Right atrium auricular region (tissue), 2 donors: ENCODE results near the gene MDFI. TPM values are rescaled to one million over a fixed set of nuclear protein-coding genes. Genes with fewer than 3 reads are reported as not detected.

Experiments
- DNase-seq: peaks from one replicate; pipeline ENCODE4 v3.0.0-alpha.2; 2019; ENCODE audit warnings: low spot score
- H3K27ac ChIP-seq, 2 donors: fragments of 200-600 bp; sonication (generic); 1 replicate in 1 of 2; 2 replicates in 1 of 2; pipeline ENCODE4 v1.5.1; 2016 to 2019
- H3K27me3 ChIP-seq, 2 donors: fragments of 200-600 bp; sonication (generic); one replicate each; pipeline versions ENCODE4 v1.5.1 to v1.6.0; 2017 to 2019
- H3K36me3 ChIP-seq: fragments of 200-600 bp; sonication (generic); one replicate; pipeline ENCODE4 v1.5.1; 2016
- H3K4me1 ChIP-seq, 2 donors: fragments of 200-600 bp; sonication (generic); one replicate each; pipeline versions ENCODE4 v1.5.1 to v1.6.0; 2017 to 2019
- H3K4me3 ChIP-seq, 2 donors: fragments of 200-600 bp; sonication (generic); 1 replicate in 1 of 2; 2 replicates in 1 of 2; pipeline ENCODE4 v1.5.1; 2017 to 2019; ENCODE audit warnings: mild to moderate bottlenecking in 1 of 2, moderate library complexity in 1 of 2
- H3K9me3 ChIP-seq, 2 donors: fragments of 200-600 bp; sonication (generic); one replicate each; pipeline ENCODE4 v1.5.1; 2019
- total RNA-seq, 2 donors: library from RNA; depleted of rRNA; stranded (reverse); fragments of >200 nt; gene quantifications; one replicate each; pipeline ENCODE4 v1.1.0, GENCODE V29; 2016
- TF ChIP-seq, protein P1 (sequence below), 2 donors: fragments of 200-600 bp; sonication (generic); IDR thresholded peaks; one replicate each; pipeline ENCODE4 v1.5.1; 2019; ENCODE audit warnings: antibody characterized with exemption in 2 of 2

MDFI gene
- total RNA-seq, 2 donors from 2014 or later, result 1.5 to 12.3 TPM

- TF ChIP-seq, protein P1, sequence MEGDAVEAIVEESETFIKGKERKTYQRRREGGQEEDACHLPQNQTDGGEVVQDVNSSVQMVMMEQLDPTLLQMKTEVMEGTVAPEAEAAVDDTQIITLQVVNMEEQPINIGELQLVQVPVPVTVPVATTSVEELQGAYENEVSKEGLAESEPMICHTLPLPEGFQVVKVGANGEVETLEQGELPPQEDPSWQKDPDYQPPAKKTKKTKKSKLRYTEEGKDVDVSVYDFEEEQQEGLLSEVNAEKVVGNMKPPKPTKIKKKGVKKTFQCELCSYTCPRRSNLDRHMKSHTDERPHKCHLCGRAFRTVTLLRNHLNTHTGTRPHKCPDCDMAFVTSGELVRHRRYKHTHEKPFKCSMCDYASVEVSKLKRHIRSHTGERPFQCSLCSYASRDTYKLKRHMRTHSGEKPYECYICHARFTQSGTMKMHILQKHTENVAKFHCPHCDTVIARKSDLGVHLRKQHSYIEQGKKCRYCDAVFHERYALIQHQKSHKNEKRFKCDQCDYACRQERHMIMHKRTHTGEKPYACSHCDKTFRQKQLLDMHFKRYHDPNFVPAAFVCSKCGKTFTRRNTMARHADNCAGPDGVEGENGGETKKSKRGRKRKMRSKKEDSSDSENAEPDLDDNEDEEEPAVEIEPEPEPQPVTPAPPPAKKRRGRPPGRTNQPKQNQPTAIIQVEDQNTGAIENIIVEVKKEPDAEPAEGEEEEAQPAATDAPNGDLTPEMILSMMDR (IDR thresholded peaks at IDR 0.05), result no peak
- Histone ChIP-seq H3K27ac (no peak overlapping the region), H3K9me3 (no peaks in the 10 kb centered on the region), H3K4me1 (peaks cover 0 to 3% of the 10 kb centered on the region in 2 donors), H3K36me3 (no peaks in the 10 kb centered on the region), H3K27me3 (no peaks in the 10 kb centered on the region), H3K4me3 (no peak overlapping the region)
- DNase-seq, result no peak
These were observed 7.3 kb upstream of the MDFI start for GRCh38 chr6:41630946-41631345.

- Histone ChIP-seq H3K4me1 (peaks cover 0 to 20% of the 10 kb centered on the region in 2 donors), H3K9me3 (no peaks in the 10 kb centered on the region), H3K27ac (no peak overlapping the region), H3K36me3 (no peaks in the 10 kb centered on the region), H3K4me3 (no peak overlapping the region), H3K27me3 (peaks cover 0 to under 1% of the 10 kb centered on the region in 2 donors)
- TF ChIP-seq, protein P1 (IDR thresholded peaks at IDR 0.05), result no peak
- DNase-seq, result no peak
These were observed 5.1 kb upstream of the MDFI start for GRCh38 chr6:41633056-41633634.

GRCh38 chr6:41634657-41635056, 3.6 kb upstream of the MDFI start:
- Histone ChIP-seq H3K4me3 (no peak overlapping the region), H3K27me3 (peaks cover 4 to 8% of the 10 kb centered on the region in 2 donors), H3K36me3 (no peaks in the 10 kb centered on the region), H3K9me3 (no peaks in the 10 kb centered on the region), H3K4me1 (peaks cover 0 to 34% of the 10 kb centered on the region in 2 donors), H3K27ac (no peak overlapping the region)
- TF ChIP-seq, protein P1 (IDR thresholded peaks at IDR 0.05), result no peak
- no peak for DNase-seq

DNA sequence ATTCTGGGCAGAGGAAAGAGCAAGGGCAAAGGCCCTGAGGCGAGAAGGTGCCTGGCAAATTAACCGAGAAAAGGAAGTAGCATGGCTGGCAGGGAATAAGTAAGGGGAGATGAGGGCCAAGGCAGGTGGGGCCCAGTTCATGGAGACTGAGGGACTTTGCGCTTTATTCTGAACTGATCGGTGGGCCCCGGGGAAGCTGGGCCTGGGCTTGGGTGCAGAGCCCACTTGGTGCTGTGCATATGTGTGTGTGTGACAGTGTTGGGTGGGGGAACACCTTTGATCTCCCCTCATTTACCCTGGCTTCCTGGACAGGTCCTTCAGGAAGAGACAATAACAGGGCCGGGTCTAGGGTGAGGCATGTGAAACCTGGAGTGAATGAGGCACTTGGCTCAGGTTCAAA, 2.9 kb upstream of the MDFI start:
- Histone ChIP-seq H3K4me1 (peaks cover 0 to 34% of the 10 kb centered on the region in 2 donors), H3K4me3 (no peak overlapping the region), H3K27ac (no peak overlapping the region), H3K27me3 (peaks cover 4 to 8% of the 10 kb centered on the region in 2 donors), H3K9me3 (no peaks in the 10 kb centered on the region), H3K36me3 (no peaks in the 10 kb centered on the region)
- no peak for DNase-seq
- TF ChIP-seq, protein P1 (IDR thresholded peaks at IDR 0.05), result no peak

DNA sequence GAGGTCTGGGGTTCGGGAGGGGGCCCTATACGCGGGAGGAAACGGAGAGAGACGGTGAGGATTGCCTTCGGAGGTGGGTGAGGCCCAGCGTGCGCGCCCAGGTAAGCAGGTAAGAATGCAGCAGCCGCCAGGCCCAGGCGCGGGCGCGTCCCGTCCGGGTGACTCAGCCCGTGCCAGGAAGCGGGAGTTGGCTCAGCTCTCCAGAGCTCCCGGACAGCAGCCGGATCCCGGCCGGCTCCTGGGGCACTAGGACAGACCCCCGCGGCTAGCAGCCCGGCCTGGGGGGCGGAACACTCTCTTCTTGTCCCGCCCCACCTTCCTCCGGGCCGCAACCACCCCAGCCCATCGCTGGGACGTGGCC, 1.5 kb upstream of the MDFI start:
- peak overlapping the region in 1 of 2 donors; percentile 58 for H3K4me3 ChIP-seq
- H3K4me1 ChIP-seq, result peaks cover 0 to 34% of the 10 kb centered on the region in 2 donors
- no peaks in the 10 kb centered on the region for H3K9me3 ChIP-seq
- TF ChIP-seq, protein P1 (IDR thresholded peaks at IDR 0.05), result no peak
- peaks cover 4 to 8% of the 10 kb centered on the region in 2 donors for H3K27me3 ChIP-seq
- H3K36me3 ChIP-seq, result no peaks in the 10 kb centered on the region
- no peak for DNase-seq
- no peak overlapping the region for H3K27ac ChIP-seq
